ENCODE measurements around the gene ATF2.

DNA sequence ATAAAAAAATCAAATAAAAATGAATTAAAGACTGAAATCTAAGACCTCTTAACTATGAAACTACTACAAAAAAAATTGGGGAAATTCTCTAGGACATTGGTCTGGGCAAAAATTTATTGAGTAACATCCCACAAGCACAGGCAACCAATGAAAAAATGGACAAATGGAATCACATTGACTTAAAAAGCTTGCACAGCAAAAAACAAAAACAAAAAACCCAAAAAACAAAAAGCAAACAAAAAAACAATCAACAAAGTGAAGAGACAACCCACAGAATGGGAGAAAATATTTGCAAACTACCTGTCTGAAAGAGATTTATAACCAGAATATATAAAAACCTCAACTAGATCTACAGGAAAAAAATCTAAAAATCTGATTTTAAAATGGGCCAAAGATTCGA is 99.5 kb downstream of the ATF2 start:
- TF ChIP-seq POLR2A (IDR thresholded peaks at IDR 0.05; ENCODE audit: insufficient read depth in 1 of 2, low read depth in 2 of 2, low read length in 2 of 2) (no peak), YY1 (IDR thresholded peaks at IDR 0.05; ENCODE audit: insufficient read depth, insufficient replicate concordance, low read depth, low read length) (no peak), NR1H2 (CRISPR knock-in tag; IDR thresholded peaks at IDR 0.05; ENCODE audit: borderline replicate concordance, low read depth) (no peak), CEBPB (IDR thresholded peaks at IDR 0.05; ENCODE audit: borderline replicate concordance, low read depth, low read length) (no peak), MAX (IDR thresholded peaks at IDR 0.05) (no peak)

All from HepG2 (cell line).